ENCODE data around the gene PARK7.

- TF ChIP-seq CTCF (IDR thresholded peaks at IDR 0.05), result no peak
- TF ChIP-seq POLR2A (IDR thresholded peaks at IDR 0.05), result no peak
- no peak for TF ChIP-seq POLR2AphosphoS5 (IDR thresholded peaks at IDR 0.05)
Observed at GRCh38 chr1:8015809-8016165, 54.3 kb downstream of the PARK7 start.

Measured in transverse colon (tissue), 4 donors.